ENCODE results near the gene EPHA4. TPM values are rescaled to one million over a fixed set of nuclear protein-coding genes. Genes with fewer than 3 reads are reported as not detected.

EPHA4 gene
- polyA plus RNA-seq, 2 of the 4 experiments (the other 2 are of a cell fraction) = 0.54 to 1.1 TPM

- ChIA-PET POLR2A (no interaction called here), CTCF (no interaction called here)
- H3K4me1 ChIP-seq = no peaks in the 10 kb centered on the region
- DNase-seq (ENCODE audit: low read depth in 1 of 2, low spot score in 1 of 2) (no peak), ATAC-seq (no peak), FAIRE-seq (no peak)
- no peak overlapping the region for H3K4me2 ChIP-seq
- no peaks in the 10 kb centered on the region for H3K9me3 ChIP-seq
- no peak overlapping the region for H3K27ac ChIP-seq
- TF ChIP-seq HOXA7 (CRISPR knock-in tag; IDR thresholded peaks at IDR 0.05) = no peak
- TF ChIP-seq FOSL2 (IDR thresholded peaks at IDR 0.05) = no peak
- TF ChIP-seq FOSL2 (CRISPR knock-in tag; IDR thresholded peaks at IDR 0.05) = no peak
- no peak for TF ChIP-seq ESRRA (IDR thresholded peaks at IDR 0.05; ENCODE audit: borderline replicate concordance, low read length)
- TF ChIP-seq HOXB13 (CRISPR knock-in tag; IDR thresholded peaks at IDR 0.05; ENCODE audit: low read depth) = no peak
- TF ChIP-seq MAX (IDR thresholded peaks at IDR 0.05) = no peak
- no peak for TF ChIP-seq TP53 (CRISPR knock-in tag; IDR thresholded peaks at IDR 0.05)
- no peak for TF ChIP-seq JUN (IDR thresholded peaks at IDR 0.05)
- TF ChIP-seq NPAS2 (CRISPR knock-in tag; IDR thresholded peaks at IDR 0.05; ENCODE audit: borderline replicate concordance) = no peak
- no peak overlapping the region for H3K4me3 ChIP-seq
These were observed 191.4 kb downstream of the EPHA4 start for GRCh38 chr2:221380686-221381085.

- no peak overlapping the region for H3K4me3 ChIP-seq
- no peak for DNase-seq (ENCODE audit: low read depth in 1 of 2, low spot score in 1 of 2)
- ATAC-seq = no peak
- ChIA-PET CTCF (no interaction called here), POLR2A (no interaction called here)
- no peaks in the 10 kb centered on the region for H3K4me1 ChIP-seq
- no peak for FAIRE-seq
- TF ChIP-seq E2F6 (IDR thresholded peaks at IDR 0.05; ENCODE audit: borderline replicate concordance, low read depth) = no peak
- no peak for TF ChIP-seq HEYL (CRISPR knock-in tag; IDR thresholded peaks at IDR 0.05)
- 41% methylated on average over 5 of the region's 5 CpGs for WGBS (ENCODE audit: missing lambda C conversion rate)
- no peak overlapping the region for H3K4me2 ChIP-seq
- H3K9me3 ChIP-seq = no peaks in the 10 kb centered on the region
- H3K27ac ChIP-seq = no peak overlapping the region
These were observed 192.0 kb downstream of the EPHA4 start for GRCh38 chr2:221380062-221380461.

- DNase-seq (ENCODE audit: low read depth in 1 of 2, low spot score in 1 of 2) (no peak), ATAC-seq (no peak), FAIRE-seq (no peak)
- POLR2A ChIA-PET = no interaction called here
- no peak overlapping the region for H3K4me2 ChIP-seq
- no peaks in the 10 kb centered on the region for H3K9me3 ChIP-seq
- WGBS (ENCODE audit: missing lambda C conversion rate) = 41% methylated on average over 2 of the region's 2 CpGs
- H3K4me1 ChIP-seq = no peaks in the 10 kb centered on the region
- H3K4me3 ChIP-seq = no peak overlapping the region
- no peak overlapping the region for H3K27ac ChIP-seq
- TF ChIP-seq MAZ (IDR thresholded peaks at IDR 0.05; ENCODE audit: borderline replicate concordance, low read depth, low read length) (no peak), HMGXB4 (CRISPR knock-in tag; IDR thresholded peaks at IDR 0.05; ENCODE audit: borderline replicate concordance) (no peak)
- CTCF ChIA-PET = interaction anchor here (0.7 kb wide), 1 partner anchor 1455 kb away, joined by 3 read pairs; no protein-coding TSS in a partner anchor
These were observed 194.5 kb downstream of the EPHA4 start for GRCh38 chr2:221377597-221377996.

- ChIA-PET POLR2A (no interaction called here), CTCF (no interaction called here)
- DNase-seq (ENCODE audit: low read depth in 1 of 2, low spot score in 1 of 2) = no peak
- H3K4me2 ChIP-seq = no peak overlapping the region
- H3K4me1 ChIP-seq = no peaks in the 10 kb centered on the region
- H3K9me3 ChIP-seq = no peaks in the 10 kb centered on the region
- no peak for TF ChIP-seq TFCP2L1 (CRISPR knock-in tag; IDR thresholded peaks at IDR 0.05)
- TF ChIP-seq EP300 (IDR thresholded peaks at IDR 0.05) = no peak
- TF ChIP-seq EHMT2 (IDR thresholded peaks at IDR 0.05; ENCODE audit: low read depth) = no peak
- no peak for TF ChIP-seq KDM1A (IDR thresholded peaks at IDR 0.05; ENCODE audit: low read depth)
- TF ChIP-seq POLR2AphosphoS2 (conservative IDR thresholded peaks at IDR 0.05; ENCODE audit: low read length) = no peak
- no peak for TF ChIP-seq SREBF2 (IDR thresholded peaks at IDR 0.05)
- no peak for TF ChIP-seq NR3C1 (IDR thresholded peaks at IDR 0.05)
- no peak for TF ChIP-seq EHF (CRISPR knock-in tag; IDR thresholded peaks at IDR 0.05)
- no peak for TF ChIP-seq HOXB5 (CRISPR knock-in tag; IDR thresholded peaks at IDR 0.05)
- no peak for TF ChIP-seq CBX8 (IDR thresholded peaks at IDR 0.05)
- no peak for TF ChIP-seq GATA3 (IDR thresholded peaks at IDR 0.05; ENCODE audit: borderline replicate concordance)
- no peak for TF ChIP-seq ZC3H11A (IDR thresholded peaks at IDR 0.05)
- no peak for TF ChIP-seq JUNB (IDR thresholded peaks at IDR 0.05)
- TF ChIP-seq BCL3 (IDR thresholded peaks at IDR 0.05) = no peak
- TF ChIP-seq CHD4 (IDR thresholded peaks at IDR 0.05; ENCODE audit: borderline replicate concordance) = no peak
- ATAC-seq = no peak
- 27% methylated on average over 2 of the region's 2 CpGs for WGBS (ENCODE audit: missing lambda C conversion rate)
- H3K27ac ChIP-seq = no peak overlapping the region
- FAIRE-seq = no peak
- H3K4me3 ChIP-seq = no peak overlapping the region
These were observed 195.0 kb downstream of the EPHA4 start for GRCh38 chr2:221377066-221377465.
